SK-N-MC (cell line): ENCODE data around the gene SLC28A3.

Source experiments
- EZH2 ChIP-seq: fragments of 200-600 bp; sonication (generic); IDR thresholded peaks from one replicate; pipeline ENCODE4 v1.6.1; 2017; ENCODE audit warnings: antibody characterized with exemption
- POLR2AphosphoS5 ChIP-seq: IDR thresholded peaks from 2 replicates; pipeline ENCODE4 v1.6.1; 2012; ENCODE audit warnings: mild to moderate bottlenecking, low read depth, low read length, borderline replicate concordance

GRCh38 chr9:84251921-84252320 lies 88.6 kb downstream of the SLC28A3 start:
- TF ChIP-seq EZH2: no peak
- no peak for TF ChIP-seq POLR2AphosphoS5
